ENCODE measurements around the gene LUC7L2.

LUC7L2 gene

GRCh38 chr7:139358541-139359365 lies 941 bp upstream of the LUC7L2 start:
- H3K4me3 ChIP-seq (ENCODE audit: low read length) = peak overlapping the region; percentile 77
- DNase-seq (ENCODE audit: low read depth) = peak; percentile 50
- TF ChIP-seq, protein P1, sequence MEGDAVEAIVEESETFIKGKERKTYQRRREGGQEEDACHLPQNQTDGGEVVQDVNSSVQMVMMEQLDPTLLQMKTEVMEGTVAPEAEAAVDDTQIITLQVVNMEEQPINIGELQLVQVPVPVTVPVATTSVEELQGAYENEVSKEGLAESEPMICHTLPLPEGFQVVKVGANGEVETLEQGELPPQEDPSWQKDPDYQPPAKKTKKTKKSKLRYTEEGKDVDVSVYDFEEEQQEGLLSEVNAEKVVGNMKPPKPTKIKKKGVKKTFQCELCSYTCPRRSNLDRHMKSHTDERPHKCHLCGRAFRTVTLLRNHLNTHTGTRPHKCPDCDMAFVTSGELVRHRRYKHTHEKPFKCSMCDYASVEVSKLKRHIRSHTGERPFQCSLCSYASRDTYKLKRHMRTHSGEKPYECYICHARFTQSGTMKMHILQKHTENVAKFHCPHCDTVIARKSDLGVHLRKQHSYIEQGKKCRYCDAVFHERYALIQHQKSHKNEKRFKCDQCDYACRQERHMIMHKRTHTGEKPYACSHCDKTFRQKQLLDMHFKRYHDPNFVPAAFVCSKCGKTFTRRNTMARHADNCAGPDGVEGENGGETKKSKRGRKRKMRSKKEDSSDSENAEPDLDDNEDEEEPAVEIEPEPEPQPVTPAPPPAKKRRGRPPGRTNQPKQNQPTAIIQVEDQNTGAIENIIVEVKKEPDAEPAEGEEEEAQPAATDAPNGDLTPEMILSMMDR (conservative IDR thresholded peaks at IDR 0.05; ENCODE audit: low read length) = no peak

DNA sequence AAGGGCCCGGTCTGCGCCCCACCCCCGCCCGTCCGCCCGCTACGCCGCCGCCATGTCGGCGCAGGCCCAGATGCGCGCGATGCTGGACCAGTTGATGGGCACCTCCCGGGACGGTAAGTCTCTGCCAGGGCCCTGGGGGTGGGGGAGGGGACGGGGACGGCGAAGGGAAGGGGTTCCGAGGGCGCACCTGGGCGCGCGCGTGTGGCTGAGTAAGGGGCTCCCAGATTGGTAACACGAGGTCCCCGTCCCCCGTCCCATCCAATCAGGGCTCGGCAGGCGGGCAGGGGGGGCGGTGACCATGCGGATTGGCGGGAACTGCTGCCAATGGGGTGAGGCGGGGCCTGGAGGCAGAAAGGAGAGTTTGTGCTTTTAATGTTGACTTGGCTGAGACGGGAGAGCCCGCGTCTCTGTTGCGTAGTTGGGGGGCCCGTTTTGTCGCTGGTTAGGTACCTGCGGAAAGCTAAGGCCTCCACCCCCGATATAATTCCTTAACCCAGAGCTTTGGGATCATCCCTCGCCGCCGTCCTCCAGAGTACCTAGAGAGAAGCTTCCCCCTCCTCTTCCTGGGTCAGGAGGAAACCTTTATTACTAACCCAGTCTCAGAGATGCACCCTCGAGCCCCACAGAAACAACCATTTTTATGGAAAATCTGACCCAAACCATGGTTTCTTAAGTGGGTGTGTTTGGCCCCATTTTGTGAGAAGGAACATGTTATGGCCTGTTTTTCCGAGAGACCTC lies 685 bp downstream of the LUC7L2 start:
- TF ChIP-seq, protein P1 (conservative IDR thresholded peaks at IDR 0.05; ENCODE audit: low read length) = no peak
- peak; percentile 89 for DNase-seq (ENCODE audit: low read depth)

GRCh38 chr7:139360948-139361307 lies 1.2 kb downstream of the LUC7L2 start:
- H3K4me3 ChIP-seq (ENCODE audit: low read length) = peak overlapping the region; percentile 100
- TF ChIP-seq, protein P1 (conservative IDR thresholded peaks at IDR 0.05; ENCODE audit: low read length) = no peak
- DNase-seq (ENCODE audit: low read depth) = no peak

More for the DNA sequence above, 685 bp downstream of the LUC7L2 start:
- peak overlapping the region; percentile 100 for H3K4me3 ChIP-seq (ENCODE audit: low read length)

DNA sequence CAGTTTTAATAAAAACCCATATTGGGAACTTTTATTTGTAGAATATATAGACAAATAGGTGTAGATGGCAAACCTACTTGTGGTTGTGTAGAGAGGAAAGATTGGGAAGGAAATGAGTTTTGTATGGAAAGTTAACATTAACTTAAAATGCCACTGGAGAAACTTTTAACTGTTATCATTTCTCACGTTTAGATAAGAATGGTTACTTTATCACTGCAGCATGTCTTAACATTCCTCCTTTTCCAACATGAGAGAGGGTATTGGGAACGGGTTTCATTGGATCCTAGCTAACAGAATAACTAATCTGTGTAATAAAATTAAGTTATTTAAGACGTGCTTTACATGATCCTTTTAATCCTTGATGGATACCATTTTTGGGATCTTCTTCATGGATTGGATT lies 1.8 kb downstream of the LUC7L2 start:
- DNase-seq (ENCODE audit: low read depth) = no peak
- H3K4me3 ChIP-seq (ENCODE audit: low read length) = peak overlapping the region; percentile 100
- TF ChIP-seq, protein P1 (conservative IDR thresholded peaks at IDR 0.05; ENCODE audit: low read length) = no peak

GRCh38 chr7:139362302-139362701 lies 2.6 kb downstream of the LUC7L2 start:
- no peak for DNase-seq (ENCODE audit: low read depth)
- no peak overlapping the region for H3K4me3 ChIP-seq (ENCODE audit: low read length)
- TF ChIP-seq, protein P1 (conservative IDR thresholded peaks at IDR 0.05; ENCODE audit: low read length) = no peak

DNA sequence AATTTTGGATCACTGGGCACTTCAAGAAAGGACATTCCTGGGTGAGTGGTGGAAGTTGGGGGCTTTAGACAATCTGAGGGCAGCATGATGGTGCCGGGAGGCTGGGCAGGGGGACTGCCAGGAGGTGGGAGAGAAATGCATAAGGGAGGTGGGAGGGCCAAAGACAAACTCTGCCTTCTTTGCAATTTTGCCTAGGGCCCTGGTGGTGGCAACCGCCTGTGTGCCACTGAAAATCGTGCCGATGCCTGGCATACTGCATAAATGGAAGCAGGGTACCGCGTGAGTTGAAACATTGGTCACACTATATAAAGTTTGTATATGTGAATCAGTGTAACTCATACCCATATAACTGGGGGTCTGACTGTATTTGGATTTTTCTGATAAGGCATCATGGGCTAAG lies 3.3 kb downstream of the LUC7L2 start:
- no peak overlapping the region for H3K4me3 ChIP-seq (ENCODE audit: low read length)
- TF ChIP-seq, protein P1 (conservative IDR thresholded peaks at IDR 0.05; ENCODE audit: low read length) = no peak
- no peak for DNase-seq (ENCODE audit: low read depth)
